ENCODE measurements around the gene LRRC17.

The LRRC17 gene

GRCh38 chr7:102988631-102989560, 76.1 kb downstream of the LRRC17 start:
- no peak for DNase-seq (ENCODE audit: low spot score)

DNA sequence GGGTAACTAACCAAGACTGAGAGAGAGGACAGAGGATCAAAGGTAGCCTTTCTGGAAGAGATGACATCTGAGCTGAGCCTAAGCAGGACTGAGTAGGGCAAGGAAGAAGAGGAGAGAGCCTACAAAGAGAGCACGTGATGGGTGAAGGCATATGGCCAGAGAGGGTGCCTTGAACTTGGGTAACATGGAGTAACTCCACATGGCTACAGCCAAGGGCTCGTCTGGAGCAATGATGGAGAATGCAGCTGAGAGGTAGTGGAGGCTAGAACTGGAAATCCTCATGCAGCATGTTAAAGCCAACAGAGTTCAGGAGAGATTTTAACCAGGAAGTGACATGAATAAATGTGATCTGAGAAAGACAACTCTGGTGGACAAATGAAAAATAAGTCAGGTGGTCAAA, 77.8 kb downstream of the LRRC17 start:
- DNase-seq (ENCODE audit: low spot score): no peak

DNA sequence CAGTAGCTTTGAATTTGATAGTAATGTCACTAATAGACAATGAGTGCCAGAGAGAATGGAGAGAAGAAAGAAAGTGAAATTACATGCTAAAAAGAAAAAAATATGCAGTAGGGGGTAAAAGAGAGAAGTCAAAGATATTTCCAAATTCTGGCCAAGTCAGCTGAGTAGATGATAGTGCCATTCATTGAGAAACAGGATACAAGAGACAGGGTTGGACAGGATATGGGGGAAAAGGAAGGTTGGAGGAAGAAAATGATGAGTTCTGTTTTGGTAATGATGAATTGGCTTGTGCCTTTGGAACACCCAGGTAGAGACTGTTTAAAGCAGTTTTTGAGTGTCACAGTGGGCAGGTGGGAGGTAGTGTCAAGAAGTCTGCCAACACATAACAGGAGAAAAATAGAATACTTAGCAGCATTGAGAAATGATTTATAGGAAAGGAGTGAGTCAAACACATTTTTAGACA, 78.3 kb downstream of the LRRC17 start:
- DNase-seq (ENCODE audit: low spot score): no peak

DNA sequence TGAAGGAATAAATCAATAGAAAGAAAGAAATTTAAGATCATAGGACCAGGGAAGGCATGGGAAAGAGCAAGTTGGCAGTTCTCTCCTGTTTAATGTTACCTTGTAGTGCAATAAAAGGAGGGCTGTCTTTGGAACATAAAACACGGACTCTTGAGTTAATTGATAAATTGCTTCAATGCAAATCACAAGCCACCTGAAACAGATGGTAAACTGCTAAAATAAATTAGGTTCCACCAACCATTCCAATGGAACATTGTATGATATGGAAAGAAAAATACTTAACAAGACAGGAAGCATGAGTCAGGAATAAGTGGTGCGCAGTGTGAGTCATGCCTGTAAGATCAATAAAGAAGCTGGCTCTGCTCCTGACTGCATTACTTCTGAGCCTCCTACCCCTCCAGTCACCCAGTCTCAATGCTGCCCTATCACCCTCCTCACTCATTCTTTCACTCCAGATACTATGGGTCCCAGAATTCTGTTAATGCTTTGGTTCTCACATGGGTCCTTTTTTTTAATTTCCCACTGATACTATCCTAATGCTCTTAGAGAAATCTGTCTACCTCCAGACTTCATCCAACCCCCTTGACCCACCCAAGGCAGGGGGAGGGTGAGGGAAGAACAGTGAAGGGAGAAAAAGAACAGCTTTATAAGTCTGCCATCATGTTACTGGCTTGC, 78.9 kb downstream of the LRRC17 start:
- DNase-seq (ENCODE audit: low spot score): no peak

DNA sequence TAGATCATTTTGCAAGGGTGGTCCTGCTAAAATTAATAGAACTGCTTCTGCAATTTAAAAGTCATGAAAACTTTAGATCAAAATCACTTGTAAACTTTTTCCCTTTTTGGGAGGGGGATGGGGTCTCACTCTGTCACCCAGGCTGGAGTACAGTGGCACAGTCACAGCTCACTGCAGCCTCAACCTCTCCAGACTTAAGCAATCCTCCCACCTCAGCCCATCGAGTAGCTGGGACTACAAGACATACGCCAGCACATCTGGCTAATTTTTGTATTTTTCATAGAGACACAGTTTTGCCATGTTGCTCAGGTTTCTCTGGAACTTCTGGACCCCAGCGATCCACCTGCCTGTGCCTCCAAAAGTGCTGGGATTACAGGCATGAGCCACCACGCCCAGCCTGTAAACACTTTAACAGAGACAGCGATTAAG, 79.7 kb downstream of the LRRC17 start:
- DNase-seq (ENCODE audit: low spot score): no peak

DNA sequence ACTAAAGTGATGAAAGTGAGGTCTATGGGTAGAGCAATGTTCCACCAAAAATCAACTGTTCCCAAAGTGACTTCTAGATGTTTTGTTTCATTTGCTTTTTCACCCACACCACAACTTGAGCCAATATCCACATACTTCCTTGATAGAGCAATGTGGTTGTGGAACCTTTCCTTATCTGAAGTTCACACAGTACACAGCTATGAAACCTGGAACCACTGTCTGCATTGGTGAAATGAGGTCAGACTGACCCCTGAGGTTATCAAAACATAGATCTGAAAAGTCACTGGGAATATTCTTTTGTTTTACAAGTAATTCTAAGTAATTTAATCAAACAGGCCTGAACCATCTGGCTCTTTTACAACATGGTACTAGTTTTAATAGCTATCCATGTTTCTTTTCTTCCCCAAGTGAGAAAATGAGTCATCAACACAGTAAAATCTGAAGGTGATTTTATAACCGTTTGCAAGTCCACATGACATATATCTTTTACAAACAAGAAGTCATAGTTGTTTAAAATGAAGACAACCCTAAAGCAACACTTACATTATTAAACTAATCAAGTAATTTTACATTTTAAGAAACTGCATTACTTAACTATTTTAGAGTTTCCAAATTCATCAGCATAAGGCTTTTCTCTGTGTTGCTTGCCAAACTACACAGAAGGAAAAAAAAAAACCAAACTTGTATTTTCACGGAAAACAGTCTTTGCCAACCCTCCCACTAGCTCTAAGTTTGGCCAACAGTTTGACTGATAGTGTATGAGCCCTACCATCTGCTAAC, 80.3 kb downstream of the LRRC17 start:
- no peak for DNase-seq (ENCODE audit: low spot score)

DNA sequence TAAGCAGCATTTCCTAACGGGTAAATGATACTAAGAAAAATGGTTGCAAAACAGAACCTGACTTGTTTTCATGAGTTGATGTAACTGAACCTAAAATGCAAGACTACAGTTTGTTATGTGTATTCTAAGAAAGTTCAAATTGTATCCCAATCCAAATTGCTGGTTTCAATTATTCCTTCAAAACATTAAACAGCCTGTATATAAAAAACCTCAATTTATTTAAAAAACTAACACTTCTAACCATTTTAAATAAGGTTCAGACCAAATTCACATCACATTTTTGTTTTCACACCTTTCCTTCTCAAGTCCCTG, 80.9 kb downstream of the LRRC17 start:
- DNase-seq (ENCODE audit: low spot score): no peak

DNA sequence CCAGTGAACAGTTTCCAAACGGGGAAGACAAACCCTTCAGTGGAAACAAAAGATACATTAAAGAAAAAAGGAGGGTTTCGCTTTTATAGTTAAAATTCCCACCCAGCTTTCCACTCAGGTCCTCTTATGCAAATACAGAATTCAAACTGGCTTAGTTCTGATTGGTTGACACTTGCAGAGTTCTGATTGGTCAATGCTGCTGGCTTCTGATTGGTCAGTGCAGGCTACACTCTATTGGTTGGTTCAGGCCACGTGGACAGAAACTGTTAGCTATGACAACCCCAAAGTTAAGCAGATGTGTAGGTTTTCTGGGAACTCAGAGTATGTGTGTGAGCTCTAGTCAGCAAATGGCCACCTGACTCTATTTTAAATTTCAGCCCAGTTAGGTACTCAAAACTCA, 81.8 kb downstream of the LRRC17 start:
- no peak for DNase-seq (ENCODE audit: low spot score)
